Stomach smooth muscle (tissue), 2 donors: ENCODE measurements around the gene EEPD1.

Source experiments
- H3K27ac ChIP-seq: one replicate; pipeline ENCODE4 v1.7.0; 2013; ENCODE audit warnings: mild to moderate bottlenecking, low read length, inconsistent platforms
- H3K27me3 ChIP-seq, 2 donors: one replicate each; pipeline ENCODE4 v1.7.0; 2013; ENCODE audit warnings: low read length in 2 of 2; ENCODE audit not compliant: insufficient read depth in 2 of 2, control insufficient read depth in 1 of 2
- H3K36me3 ChIP-seq, 2 donors: one replicate each; pipeline ENCODE4 v1.7.0; 2013; ENCODE audit warnings: low read length in 2 of 2; ENCODE audit not compliant: control insufficient read depth in 2 of 2, insufficient read depth in 2 of 2
- H3K4me1 ChIP-seq: one replicate; pipeline ENCODE4 v1.7.0; 2013; ENCODE audit warnings: low read length; ENCODE audit not compliant: control insufficient read depth, insufficient read depth
- H3K4me3 ChIP-seq, 2 donors: one replicate each; pipeline ENCODE4 v1.7.0; 2013; ENCODE audit warnings: low read length in 2 of 2
- H3K9ac ChIP-seq, 2 donors: one replicate each; pipeline ENCODE4 v1.7.0; 2013; ENCODE audit warnings: low read length in 2 of 2, mild to moderate bottlenecking in 1 of 2
- H3K9me3 ChIP-seq, 2 donors: one replicate each; pipeline ENCODE4 v1.7.0; 2013; ENCODE audit warnings: low read length in 2 of 2; ENCODE audit not compliant: control insufficient read depth in 2 of 2
- donor health status: healthy.
- donor health status: Pancreatic carcinoma.

Gene EEPD1

GRCh38 chr7:36130236-36130945 is 22.7 kb upstream of the EEPD1 start:
- no peak overlapping the region for H3K27ac ChIP-seq
- H3K9ac ChIP-seq, result no peak overlapping the region
- no peak overlapping the region for H3K4me3 ChIP-seq
- H3K36me3 ChIP-seq, result no peaks in the 10 kb centered on the region
- peaks cover 10% of the 10 kb centered on the region for H3K4me1 ChIP-seq
- no peaks in the 10 kb centered on the region for H3K27me3 ChIP-seq
- no peaks in the 10 kb centered on the region for H3K9me3 ChIP-seq

DNA sequence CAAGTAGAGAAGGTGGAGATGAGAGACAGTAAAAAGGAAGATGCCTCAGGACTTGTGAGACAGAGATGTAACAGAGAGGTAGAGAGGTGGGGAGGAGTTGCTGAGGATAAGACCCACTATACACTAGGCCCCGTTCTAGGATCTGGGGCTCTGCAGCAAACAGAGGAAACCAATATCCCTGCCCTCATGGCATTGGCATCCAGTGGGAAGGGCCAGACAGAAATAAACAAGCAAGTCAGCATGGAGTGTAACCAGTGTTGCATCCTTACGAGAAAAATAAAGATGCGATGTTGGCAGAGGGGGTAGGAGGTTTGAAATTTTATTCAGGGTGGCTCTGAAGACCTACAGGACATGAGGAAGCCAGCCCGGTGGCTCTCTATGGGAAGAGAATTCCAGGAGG is 22.0 kb upstream of the EEPD1 start:
- Histone ChIP-seq H3K36me3 (no peaks in the 10 kb centered on the region), H3K27ac (no peak overlapping the region), H3K4me1 (peaks cover 10% of the 10 kb centered on the region)

DNA sequence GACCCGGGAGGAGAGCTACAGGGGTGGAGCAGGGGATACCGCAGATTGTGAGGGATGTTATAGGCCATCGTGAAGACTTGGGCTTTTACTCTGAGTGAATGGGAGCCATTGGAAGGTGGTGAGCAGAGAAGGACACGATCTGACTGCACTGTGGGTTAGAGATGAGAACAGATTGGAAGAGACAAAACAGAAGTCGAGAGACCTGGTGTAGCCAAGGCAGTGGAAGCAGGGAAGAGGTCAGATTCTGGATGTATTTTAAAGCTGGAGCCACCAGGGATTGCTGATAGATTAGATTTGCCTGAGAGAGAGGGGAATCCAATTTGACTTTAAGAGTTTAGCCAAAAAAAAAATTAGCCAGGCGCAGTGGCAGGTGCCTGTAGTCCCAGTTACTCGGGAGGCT is 21.6 kb upstream of the EEPD1 start:
- no peak overlapping the region for H3K9ac ChIP-seq
- H3K4me1 ChIP-seq, result peaks cover 10% of the 10 kb centered on the region
- H3K36me3 ChIP-seq, result no peaks in the 10 kb centered on the region
- H3K27ac ChIP-seq, result no peak overlapping the region
- H3K4me3 ChIP-seq, result no peak overlapping the region
- H3K27me3 ChIP-seq, result no peaks in the 10 kb centered on the region
- H3K9me3 ChIP-seq, result no peaks in the 10 kb centered on the region

More for the DNA sequence above, 22.0 kb upstream of the EEPD1 start:
- no peaks in the 10 kb centered on the region for H3K27me3 ChIP-seq
- H3K9ac ChIP-seq, result no peak overlapping the region
- H3K9me3 ChIP-seq, result no peaks in the 10 kb centered on the region
- H3K4me3 ChIP-seq, result no peak overlapping the region

GRCh38 chr7:36132012-36132411 is 21.0 kb upstream of the EEPD1 start:
- H3K4me1 ChIP-seq, result peaks cover 10% of the 10 kb centered on the region
- H3K4me3 ChIP-seq, result no peak overlapping the region
- no peak overlapping the region for H3K27ac ChIP-seq
- H3K9me3 ChIP-seq, result no peaks in the 10 kb centered on the region
- no peaks in the 10 kb centered on the region for H3K36me3 ChIP-seq
- H3K27me3 ChIP-seq, result no peaks in the 10 kb centered on the region
- H3K9ac ChIP-seq, result no peak overlapping the region

DNA sequence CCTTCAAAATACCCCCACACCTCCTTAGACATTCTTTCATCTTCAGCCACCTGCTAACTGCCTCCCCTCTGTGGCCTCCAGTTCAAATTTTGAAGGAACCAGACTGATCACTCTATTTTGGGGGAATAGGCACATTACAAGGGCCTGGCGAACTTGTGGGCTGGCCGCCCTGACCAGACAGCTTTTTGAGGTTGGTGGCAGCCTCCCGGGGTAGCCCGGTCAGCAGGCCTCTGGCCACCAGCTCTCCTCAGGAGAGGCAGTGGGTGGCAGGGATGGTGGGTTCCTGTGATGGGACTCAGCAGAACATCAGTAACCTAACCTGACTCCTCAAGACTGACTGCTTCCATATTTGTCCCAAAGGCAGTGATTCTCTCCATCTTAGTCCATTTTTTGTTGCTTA is 17.4 kb upstream of the EEPD1 start:
- Histone ChIP-seq H3K4me3 (no peak overlapping the region), H3K27ac (no peak overlapping the region), H3K36me3 (no peaks in the 10 kb centered on the region), H3K4me1 (no peaks in the 10 kb centered on the region), H3K9ac (no peak overlapping the region), H3K27me3 (no peaks in the 10 kb centered on the region), H3K9me3 (no peaks in the 10 kb centered on the region)

DNA sequence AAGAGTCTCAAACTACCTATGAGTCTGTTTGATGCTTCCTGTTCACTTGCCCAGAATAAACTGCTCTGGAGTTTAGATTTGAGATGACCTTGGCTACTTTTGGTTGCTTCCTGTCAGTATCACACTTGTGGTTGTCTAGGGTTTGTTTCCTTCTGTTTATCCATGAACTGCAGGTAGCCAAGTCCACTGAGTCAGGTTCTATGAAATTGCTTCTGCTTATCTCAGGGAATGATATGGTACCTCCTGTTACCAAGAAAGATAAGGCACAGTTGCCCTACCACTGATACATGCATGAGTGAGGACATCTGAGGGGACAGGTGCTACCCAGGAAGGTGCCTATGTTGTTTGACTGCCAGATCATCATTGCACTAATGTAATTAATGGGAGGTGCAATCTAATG is 15.8 kb upstream of the EEPD1 start:
- no peak overlapping the region for H3K4me3 ChIP-seq
- no peaks in the 10 kb centered on the region for H3K9me3 ChIP-seq
- no peaks in the 10 kb centered on the region for H3K4me1 ChIP-seq
- no peak overlapping the region for H3K27ac ChIP-seq
- H3K36me3 ChIP-seq, result no peaks in the 10 kb centered on the region
- no peak overlapping the region for H3K9ac ChIP-seq
- H3K27me3 ChIP-seq, result no peaks in the 10 kb centered on the region

DNA sequence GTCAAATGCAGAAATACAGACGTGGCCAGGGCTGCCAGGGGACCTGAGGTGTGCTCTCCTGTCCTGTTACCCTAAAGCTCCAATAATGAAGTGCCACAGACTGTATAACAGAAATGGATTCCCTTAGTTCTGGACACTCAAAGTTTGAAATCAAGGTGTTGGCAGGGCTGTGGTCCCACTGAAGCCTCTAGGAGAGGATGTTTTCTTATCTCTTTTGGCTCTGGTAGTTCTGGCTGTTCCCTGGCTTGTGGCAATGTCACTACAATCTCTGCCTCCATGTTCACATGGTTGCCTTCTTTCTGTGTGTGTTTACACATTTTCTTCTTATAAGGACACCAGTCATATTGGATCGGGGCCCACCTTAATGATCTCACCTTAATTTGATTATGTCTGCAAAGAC is 15.3 kb upstream of the EEPD1 start:
- no peak overlapping the region for H3K9ac ChIP-seq
- H3K27ac ChIP-seq, result no peak overlapping the region
- H3K9me3 ChIP-seq, result no peaks in the 10 kb centered on the region
- H3K4me1 ChIP-seq, result no peaks in the 10 kb centered on the region
- no peaks in the 10 kb centered on the region for H3K36me3 ChIP-seq
- no peaks in the 10 kb centered on the region for H3K27me3 ChIP-seq
- no peak overlapping the region for H3K4me3 ChIP-seq

DNA sequence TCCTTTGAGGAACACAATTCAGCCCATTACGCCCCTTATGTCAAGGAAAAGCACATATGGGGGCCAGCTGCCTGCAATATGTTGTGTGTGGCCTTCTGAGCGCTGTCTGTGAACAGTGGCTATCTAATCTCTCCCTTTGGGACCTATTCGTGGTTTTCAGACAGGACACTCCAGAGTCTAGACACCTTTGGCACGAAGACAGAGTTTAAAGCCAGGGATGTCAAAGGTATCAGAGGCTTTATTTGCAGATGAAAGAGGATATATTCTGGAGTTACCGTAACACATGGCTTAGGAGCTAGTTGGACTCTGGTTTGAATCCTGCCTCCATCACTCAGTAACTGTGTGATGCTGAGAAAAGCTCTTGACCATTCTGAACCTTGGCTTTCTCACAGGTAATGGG is 14.8 kb upstream of the EEPD1 start:
- Histone ChIP-seq H3K9ac (no peak overlapping the region), H3K4me1 (no peaks in the 10 kb centered on the region), H3K36me3 (no peaks in the 10 kb centered on the region), H3K4me3 (no peak overlapping the region), H3K27me3 (no peaks in the 10 kb centered on the region), H3K9me3 (no peaks in the 10 kb centered on the region), H3K27ac (no peak overlapping the region)

- H3K4me1 ChIP-seq, result no peaks in the 10 kb centered on the region
- H3K4me3 ChIP-seq, result no peak overlapping the region
- H3K9me3 ChIP-seq, result no peaks in the 10 kb centered on the region
- H3K27ac ChIP-seq, result no peak overlapping the region
- H3K27me3 ChIP-seq, result no peaks in the 10 kb centered on the region
- no peaks in the 10 kb centered on the region for H3K36me3 ChIP-seq
- no peak overlapping the region for H3K9ac ChIP-seq
Measured at GRCh38 chr7:36141351-36141750, 11.7 kb upstream of the EEPD1 start.

GRCh38 chr7:36141850-36142249 is 11.2 kb upstream of the EEPD1 start:
- no peaks in the 10 kb centered on the region for H3K9me3 ChIP-seq
- H3K27me3 ChIP-seq, result no peaks in the 10 kb centered on the region
- no peak overlapping the region for H3K27ac ChIP-seq
- no peak overlapping the region for H3K4me3 ChIP-seq
- H3K36me3 ChIP-seq, result no peaks in the 10 kb centered on the region
- H3K9ac ChIP-seq, result no peak overlapping the region
- H3K4me1 ChIP-seq, result no peaks in the 10 kb centered on the region

DNA sequence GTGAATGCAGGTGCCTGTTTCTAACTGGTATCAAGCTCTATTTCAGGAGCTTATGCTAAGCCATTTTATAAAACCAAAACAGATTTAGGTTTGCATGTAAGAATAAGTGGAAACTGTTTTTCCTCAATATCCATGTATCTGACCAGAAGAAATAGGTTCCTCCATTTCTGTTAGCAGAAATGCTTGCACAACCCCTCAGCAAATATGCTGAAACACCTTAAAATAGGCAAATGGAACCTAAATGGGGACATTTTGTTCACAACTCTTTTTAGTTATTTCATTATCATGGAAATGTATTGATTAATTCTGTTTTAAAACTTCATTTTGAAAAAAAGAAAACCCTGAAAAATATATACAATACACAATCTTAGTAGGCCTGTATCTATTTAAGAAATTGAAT is 8.9 kb upstream of the EEPD1 start:
- Histone ChIP-seq H3K9ac (no peak overlapping the region), H3K27me3 (no peaks in the 10 kb centered on the region), H3K9me3 (peaks cover 0 to 6% of the 10 kb centered on the region in 2 donors), H3K4me1 (no peaks in the 10 kb centered on the region), H3K4me3 (no peak overlapping the region), H3K27ac (no peak overlapping the region), H3K36me3 (no peaks in the 10 kb centered on the region)
